HT-29 (cell line): ENCODE results near the gene FKBP1A. TPM values are rescaled to one million over a fixed set of nuclear protein-coding genes. Genes with fewer than 3 reads are reported as not detected.

Experiments used
- DNase-seq: peaks from one replicate; pipeline ENCODE4 v3.0.0-alpha.2; 2015; ENCODE audit warnings: low spot score
- total RNA-seq: library from RNA; depleted of rRNA; stranded (reverse); fragments of >200 nt; shearing (Covaris generic); gene quantifications from 2 replicates; pipeline ENCODE4 v1.2.3, GENCODE V29; 2014; rRNA removed

Gene FKBP1A
- 86.3 and 91.6 TPM in 2 replicates for total RNA-seq

GRCh38 chr20:1392693-1393506, at the start of gene FKBP1A:
FKBP1A (minus strand) TSS chr20:1393054; CDS start chr20:1392998, 56 bp downstream.
- DNase-seq: peak; percentile 96

GRCh38 chr20:1442304-1442703, 49.5 kb upstream of the FKBP1A start:
- no peak for DNase-seq

DNA sequence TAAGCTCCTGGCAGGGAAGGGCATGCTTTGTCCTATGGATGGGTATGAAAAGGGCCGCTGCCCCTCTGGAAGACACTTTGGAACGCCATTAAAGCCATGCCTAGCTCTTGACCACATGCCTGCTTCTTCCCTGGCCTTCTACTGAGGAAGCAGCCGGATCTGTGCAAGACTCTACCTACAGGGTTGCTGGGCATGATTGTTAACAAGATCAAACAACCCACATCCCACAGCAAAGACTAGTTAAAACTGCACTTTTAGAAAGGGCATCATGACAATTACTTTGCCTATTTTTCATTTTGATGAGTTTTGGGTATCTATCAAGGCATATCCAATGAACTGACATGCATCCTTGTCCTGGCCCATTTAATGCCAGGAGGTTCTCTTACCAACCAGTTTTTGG, 48.3 kb upstream of the FKBP1A start:
- no peak for DNase-seq

DNA sequence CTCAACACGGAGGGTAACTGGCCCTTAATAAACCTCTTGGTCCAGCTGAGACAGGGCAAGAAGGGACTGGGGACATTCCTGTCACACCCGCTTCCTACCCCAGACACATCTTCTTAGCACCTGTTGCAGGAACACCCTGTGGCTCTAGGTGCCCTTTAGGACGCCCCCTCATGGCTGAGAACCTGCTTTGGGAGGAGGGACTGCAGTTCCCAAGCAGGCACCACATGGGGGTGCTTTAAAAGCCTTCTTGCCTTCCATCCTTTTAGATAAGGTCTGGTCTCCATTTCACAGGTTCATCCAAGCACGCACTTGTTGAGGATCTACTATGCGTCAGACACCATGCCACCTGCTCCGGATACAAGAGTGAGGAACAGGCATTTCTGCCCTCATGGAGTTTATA, 47.2 kb upstream of the FKBP1A start:
- peak; percentile 57 for DNase-seq

DNA sequence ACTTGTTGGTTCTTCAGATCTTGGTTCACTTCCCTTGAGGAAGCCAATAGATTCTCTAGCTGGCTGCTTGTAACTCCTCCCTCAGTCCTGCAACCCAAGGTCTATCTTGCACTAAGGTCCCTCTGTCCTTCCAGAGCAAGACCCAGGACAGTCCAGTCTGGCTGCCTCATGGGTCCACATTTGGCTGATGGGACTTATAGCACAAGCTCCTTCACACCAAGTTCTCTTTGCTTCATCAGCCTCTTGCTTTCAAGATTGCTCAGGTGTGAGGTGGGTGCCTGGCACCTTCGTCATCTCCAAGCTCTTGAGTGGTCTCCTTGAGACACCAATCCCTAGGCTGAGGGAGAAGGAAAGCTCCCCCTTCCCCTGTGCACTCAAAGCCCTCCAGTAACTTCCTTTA, 45.5 kb upstream of the FKBP1A start:
- no peak for DNase-seq

DNA sequence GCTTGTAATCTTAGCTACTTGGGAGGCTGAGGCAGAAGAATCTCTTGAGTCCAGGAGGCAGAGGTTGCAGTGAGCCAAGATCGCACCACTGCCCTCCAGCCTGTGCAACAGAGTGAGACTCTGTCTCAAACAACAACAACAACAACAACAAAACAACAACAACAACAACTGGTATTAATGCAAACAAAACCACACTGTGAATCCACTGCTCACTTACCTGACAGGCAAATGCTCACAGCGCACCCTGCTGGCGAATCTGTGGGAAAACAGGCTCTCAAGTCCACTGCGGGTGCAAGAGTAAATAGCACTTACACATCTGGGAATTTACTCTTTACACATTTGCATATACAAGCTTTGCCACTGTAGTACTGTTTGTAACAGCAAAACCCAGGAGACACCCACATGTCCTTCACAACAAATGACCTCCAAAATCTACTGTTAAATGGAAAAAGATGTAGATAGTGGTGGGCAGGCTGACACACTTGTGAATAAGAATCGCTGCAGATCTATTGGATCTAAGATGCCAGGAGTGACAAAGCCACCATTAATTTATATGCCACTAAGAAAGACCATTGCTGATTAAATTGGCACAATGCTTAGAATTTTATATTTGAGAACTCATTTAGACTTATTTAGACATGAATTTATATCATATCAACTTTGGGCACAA, 44.5 kb upstream of the FKBP1A start:
- DNase-seq: peak; percentile 82

- no peak for DNase-seq
These were observed 43.4 kb upstream of the FKBP1A start for GRCh38 chr20:1436263-1436662.

DNA sequence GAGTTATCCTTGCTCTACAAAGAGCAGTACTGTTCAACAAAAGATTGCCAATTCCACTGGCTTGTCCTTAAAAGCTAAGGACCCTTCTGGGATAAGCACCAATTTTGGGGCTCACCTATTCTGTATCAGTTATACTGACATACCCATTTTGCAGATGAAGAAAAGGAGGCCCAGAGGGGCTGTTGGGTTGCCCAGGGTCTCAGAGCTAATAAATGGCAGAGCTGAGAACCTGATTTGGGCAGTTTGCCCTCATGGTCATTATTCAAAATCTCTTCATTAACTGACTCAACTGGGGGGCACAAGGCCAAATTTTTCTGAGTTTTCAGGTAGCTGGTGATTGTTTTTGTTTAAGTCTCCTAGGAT, 42.5 kb upstream of the FKBP1A start:
- no peak for DNase-seq

DNA sequence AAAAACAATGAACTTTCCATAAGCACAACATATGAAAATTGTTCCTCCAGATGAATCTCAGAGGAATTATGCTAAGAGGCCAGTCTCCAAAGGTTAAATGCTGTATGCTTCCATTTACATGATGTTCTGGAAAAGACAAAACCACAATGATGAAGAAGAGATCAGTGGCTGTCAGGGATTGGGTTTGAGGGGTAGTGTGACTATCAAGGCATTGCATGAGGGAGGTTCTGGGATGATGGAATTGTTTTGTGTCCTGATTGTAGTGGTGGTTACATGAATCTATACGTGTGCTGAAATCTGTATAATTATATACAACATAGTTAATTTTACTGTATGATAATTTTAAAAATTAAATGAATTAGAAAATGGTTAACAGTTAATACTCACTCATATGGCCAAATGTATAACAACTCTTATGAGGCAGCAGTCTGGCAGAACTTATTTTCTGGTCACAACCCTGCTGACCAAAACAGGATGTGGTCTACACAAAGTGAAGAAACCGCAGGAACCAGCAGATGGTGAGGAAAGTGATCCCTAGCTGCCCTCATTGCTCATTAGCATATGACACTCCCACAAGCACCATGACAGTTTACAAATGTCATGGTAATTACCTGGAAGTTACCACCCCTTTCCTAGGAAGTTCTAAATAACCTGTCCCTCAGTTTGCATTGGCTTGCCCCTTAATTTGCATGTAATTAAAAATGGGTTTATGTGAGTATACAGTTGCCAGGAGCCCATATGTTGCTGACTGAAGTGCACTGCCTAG, 41.9 kb upstream of the FKBP1A start:
- peak; percentile 37 for DNase-seq

DNA sequence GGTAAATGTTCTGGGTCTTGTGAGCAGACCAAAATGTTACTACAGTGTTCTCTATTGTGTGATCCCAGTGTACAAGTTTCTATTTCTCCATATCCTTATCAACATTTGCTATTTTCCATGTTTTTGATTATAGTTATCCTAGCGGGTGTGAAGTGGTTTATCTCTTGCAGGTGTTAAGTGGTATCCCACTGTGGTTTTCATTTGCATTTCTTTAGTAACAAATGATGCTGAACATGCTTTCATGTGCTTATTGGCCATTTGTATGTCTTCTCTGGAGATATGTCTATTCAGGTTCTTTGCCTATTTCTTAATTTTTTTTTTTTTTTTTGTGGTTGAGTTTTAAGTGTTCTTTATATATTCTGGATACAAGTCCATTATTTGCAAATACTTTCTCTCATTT, 38.3 kb upstream of the FKBP1A start:
- DNase-seq: no peak

GRCh38 chr20:1430004-1430451, 37.2 kb upstream of the FKBP1A start:
- no peak for DNase-seq

- DNase-seq: no peak
These were observed 36.4 kb upstream of the FKBP1A start for GRCh38 chr20:1429143-1429728.

- DNase-seq: peak; percentile 38
These were observed 34.7 kb upstream of the FKBP1A start for GRCh38 chr20:1427457-1428054.

DNA sequence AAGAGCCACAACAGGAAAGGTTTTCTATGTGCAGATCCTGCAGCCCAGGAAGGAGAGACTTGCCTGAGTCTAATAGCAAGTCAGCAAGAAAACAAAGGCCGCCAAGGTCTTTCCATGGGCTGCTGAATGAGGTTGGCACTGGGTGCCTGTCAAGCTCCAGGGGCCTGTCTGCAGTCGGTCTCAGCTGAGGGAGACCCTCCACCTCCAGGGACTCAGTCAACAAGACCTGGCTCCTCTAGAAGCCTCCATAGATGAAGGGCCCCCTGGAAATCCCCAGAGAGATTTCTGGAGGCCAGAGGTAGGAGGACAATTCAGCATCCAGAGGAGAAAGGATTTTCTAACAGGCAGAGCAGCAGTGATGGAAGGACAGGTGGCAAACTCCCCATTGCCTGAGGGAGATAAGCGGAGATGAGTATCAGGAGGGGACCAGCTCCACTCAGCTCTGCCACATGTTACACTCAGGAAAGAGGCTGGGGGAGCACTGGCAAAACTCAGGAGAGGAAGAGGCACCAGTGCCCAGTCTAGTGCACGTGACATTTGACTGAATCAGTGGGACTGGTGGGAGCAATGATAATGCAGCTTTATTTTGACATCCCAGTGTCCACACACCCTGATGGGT, 33.5 kb upstream of the FKBP1A start:
- DNase-seq: no peak

DNA sequence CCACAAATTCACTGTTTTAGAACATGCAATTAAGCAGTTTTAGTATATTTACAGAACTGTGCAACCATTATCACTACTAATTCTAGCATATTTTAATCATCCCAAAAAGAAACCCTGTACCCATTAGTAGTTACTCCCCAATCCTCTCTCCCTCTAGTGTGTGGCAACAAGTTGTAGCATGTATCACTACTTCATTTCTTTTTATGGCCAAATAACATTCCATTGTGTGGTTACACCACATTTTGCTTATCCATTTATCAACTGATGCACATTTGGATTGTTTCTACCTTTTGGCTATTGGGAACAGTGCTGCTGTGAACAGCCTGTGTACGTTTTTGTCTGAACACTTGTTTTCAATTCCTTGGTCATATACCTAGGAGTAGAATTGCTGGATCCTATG, 31.5 kb upstream of the FKBP1A start:
- peak; percentile 31 for DNase-seq

- peak; percentile 91 for DNase-seq
These were observed 30.8 kb upstream of the FKBP1A start for GRCh38 chr20:1423625-1424106.

DNA sequence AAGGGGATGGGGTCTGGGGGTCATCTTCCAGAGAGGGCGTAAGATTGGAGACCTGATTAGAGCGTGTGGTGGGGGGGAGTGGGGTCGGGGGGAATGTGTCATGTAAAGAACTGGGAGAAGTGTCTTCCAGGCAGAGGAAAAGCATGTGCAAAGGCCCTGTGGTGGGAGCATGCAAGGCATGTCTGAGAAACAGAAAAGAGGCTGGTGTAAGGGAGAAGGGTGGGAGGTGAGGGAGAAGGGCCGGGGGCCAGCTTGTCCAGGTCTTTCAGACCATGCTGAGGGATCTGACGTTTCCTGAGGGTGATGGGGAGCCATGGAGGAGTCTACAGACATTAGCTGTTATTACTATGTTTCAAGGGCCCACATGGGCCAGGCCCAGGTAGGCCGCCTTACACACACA, 30.4 kb upstream of the FKBP1A start:
- no peak for DNase-seq

DNA sequence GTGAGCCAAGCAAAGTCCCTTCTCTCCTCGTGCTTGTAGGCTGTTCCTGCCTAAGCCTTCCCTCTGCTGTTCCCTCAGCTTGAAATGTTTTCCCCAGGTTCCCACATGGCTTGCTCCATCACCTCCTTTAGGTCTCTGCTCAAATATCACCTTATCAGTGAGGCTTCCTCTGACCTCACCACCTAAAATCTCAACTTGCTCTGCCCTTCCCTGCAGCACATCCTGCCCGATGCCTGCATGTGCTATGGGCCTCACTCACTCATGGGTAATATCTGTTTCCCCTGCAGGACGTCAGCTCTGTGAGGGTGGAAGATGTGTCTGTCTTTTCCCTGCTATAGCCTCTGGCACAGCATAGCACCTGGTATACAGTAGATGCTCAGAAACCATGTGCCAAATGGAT, 29.9 kb upstream of the FKBP1A start:
- no peak for DNase-seq

GRCh38 chr20:1420066-1420465, 27.2 kb upstream of the FKBP1A start:
- DNase-seq: no peak

- DNase-seq: no peak
These were observed 25.5 kb upstream of the FKBP1A start for GRCh38 chr20:1418350-1418749.

GRCh38 chr20:1417790-1418189, 24.9 kb upstream of the FKBP1A start:
- DNase-seq: no peak
